ENCODE measurements around the gene UNC93B1.

DNA sequence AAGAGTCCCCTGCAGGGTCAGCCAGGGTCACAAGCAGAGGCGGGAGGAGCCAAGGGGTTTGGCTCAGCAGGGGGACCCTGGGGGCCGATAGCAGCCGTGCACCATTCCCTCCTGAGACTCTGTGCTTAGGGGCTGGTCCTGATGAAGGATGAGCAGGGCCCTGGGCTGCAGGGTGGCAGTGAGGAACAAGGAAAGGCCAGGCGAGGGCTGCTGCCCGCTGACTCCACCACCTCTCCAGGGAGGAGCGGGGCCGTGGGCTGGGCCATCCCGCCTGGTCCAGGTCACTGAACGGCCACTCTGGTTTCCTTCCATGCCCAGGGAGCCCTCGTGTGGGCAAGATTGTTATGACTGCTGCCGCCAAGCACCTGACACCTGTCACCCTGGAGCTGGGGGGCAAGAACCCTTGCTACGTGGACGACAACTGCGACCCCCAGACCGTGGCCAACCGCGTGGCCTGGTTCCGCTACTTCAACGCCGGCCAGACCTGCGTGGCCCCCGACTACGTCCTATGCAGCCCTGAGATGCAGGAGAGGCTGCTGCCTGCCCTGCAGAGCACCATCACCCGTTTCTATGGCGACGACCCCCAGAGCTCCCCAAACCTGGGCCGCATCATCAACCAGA, 17.4 kb upstream of the UNC93B1 start:
- TF ChIP-seq, protein P1, sequence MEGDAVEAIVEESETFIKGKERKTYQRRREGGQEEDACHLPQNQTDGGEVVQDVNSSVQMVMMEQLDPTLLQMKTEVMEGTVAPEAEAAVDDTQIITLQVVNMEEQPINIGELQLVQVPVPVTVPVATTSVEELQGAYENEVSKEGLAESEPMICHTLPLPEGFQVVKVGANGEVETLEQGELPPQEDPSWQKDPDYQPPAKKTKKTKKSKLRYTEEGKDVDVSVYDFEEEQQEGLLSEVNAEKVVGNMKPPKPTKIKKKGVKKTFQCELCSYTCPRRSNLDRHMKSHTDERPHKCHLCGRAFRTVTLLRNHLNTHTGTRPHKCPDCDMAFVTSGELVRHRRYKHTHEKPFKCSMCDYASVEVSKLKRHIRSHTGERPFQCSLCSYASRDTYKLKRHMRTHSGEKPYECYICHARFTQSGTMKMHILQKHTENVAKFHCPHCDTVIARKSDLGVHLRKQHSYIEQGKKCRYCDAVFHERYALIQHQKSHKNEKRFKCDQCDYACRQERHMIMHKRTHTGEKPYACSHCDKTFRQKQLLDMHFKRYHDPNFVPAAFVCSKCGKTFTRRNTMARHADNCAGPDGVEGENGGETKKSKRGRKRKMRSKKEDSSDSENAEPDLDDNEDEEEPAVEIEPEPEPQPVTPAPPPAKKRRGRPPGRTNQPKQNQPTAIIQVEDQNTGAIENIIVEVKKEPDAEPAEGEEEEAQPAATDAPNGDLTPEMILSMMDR (optimal IDR thresholded peaks at IDR 0.05 in 1 of 3, IDR thresholded peaks at IDR 0.05 in 1 of 3, conservative IDR thresholded peaks at IDR 0.05 in 1 of 3; ENCODE audit: extremely low read depth in 1 of 3, insufficient read depth in 2 of 3, low read length in 3 of 3): peak; percentile 24 to 43 (median 28)
- TF ChIP-seq EZH2 (IDR thresholded peaks at IDR 0.05; ENCODE audit: low read length): no peak

Data from keratinocyte (primary cell).